ENCODE results near the gene CGB2. TPM values are rescaled to one million over a fixed set of nuclear protein-coding genes. Genes with fewer than 3 reads are reported as not detected.
"Not testable (repeated sequence)": the region's sequence is repeated elsewhere in the genome, so short reads cannot be mapped to it uniquely, and the experiment has no call there.

CGB2 gene
- total RNA-seq, 4 donors from 2014 or later = not detected

DNA sequence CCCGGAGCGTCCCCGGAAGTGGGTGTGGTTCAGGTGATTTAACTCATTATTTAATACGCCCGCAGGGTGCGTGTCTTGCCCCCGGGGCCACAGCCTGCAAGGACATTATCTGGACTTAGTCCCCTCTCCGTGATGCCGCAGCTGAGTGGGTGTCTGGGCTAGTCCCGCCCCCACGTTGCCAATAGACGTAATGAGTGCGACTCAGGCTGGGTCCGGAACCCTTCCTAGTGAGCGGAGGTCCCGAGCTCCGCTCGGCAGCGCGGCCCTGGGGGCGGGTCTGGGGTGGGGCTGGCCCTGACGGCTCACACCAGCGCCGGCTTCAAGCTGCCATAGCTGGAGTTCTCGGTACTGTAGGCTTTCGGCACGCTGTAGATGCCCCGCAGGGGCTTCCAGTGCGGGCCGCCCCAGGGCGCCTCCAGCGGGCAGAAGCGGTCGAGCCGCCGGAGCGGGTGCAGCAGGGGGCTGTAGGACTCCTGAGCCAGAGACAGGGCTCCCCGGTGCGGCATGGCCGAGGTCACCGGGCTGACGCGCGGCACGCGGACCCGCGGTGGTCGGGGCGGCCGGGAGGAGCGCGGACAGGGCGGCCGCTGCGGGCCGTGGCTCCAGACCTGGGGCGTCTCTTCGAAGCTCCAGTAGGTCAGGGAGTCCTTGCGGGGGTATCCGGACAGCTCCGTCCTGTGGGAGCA, 13.9 kb upstream of the CGB2 start:
- TF ChIP-seq, protein P1, sequence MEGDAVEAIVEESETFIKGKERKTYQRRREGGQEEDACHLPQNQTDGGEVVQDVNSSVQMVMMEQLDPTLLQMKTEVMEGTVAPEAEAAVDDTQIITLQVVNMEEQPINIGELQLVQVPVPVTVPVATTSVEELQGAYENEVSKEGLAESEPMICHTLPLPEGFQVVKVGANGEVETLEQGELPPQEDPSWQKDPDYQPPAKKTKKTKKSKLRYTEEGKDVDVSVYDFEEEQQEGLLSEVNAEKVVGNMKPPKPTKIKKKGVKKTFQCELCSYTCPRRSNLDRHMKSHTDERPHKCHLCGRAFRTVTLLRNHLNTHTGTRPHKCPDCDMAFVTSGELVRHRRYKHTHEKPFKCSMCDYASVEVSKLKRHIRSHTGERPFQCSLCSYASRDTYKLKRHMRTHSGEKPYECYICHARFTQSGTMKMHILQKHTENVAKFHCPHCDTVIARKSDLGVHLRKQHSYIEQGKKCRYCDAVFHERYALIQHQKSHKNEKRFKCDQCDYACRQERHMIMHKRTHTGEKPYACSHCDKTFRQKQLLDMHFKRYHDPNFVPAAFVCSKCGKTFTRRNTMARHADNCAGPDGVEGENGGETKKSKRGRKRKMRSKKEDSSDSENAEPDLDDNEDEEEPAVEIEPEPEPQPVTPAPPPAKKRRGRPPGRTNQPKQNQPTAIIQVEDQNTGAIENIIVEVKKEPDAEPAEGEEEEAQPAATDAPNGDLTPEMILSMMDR (IDR thresholded peaks at IDR 0.05; ENCODE audit: low read depth) = no peak

- TF ChIP-seq, protein P1 (IDR thresholded peaks at IDR 0.05; ENCODE audit: low read depth) = no peak
Observed at GRCh38 chr19:49019242-49019932, 12.3 kb upstream of the CGB2 start.

- TF ChIP-seq, protein P1 (IDR thresholded peaks at IDR 0.05; ENCODE audit: low read depth) = no peak
Observed at GRCh38 chr19:49020342-49020741, 11.3 kb upstream of the CGB2 start.

- TF ChIP-seq, protein P1 (IDR thresholded peaks at IDR 0.05; ENCODE audit: low read depth) = no peak
Observed at GRCh38 chr19:49020931-49021895, 10.5 kb upstream of the CGB2 start.

DNA sequence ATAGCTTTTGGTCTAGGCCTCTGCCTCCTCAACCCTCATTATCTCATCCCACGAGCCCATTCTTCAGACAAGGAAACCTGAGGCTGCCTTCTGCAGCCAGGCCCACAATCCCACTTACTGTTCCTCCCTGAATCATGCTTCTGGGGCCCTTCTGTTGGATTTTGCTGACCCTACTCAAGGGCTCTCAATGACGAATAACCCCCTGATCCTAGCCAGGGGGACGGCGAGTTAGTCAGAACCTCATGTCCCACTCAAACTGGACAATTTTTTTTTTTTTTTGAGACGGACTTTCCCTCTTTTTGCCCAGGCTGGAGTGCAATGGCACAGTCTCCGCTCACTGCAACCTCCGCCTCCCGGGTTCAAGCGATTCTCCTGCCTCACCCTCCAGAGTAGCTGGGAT, 9.6 kb upstream of the CGB2 start:
- TF ChIP-seq, protein P1 (IDR thresholded peaks at IDR 0.05; ENCODE audit: low read depth) = no peak

DNA sequence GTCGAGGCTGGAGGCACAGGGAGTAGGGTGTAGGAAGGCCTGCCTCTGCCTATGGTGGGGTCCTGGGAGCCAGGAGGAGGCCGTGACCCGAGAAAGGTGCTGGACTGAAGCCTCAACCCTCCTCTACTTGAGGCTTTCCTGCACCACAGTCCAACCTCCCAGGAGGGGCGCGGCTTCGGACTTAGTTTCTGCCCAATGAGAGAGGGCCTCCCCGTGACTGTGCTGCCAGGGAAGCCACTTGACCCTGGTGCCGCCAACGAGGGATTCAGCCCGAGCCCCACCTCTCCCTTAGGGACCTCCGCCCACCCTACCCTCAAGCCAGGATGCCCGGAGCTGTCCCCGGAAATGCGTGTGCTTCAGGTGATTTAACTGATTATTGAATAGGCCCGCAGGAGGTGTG, 7.5 kb upstream of the CGB2 start, which contains the start of gene CGB3:
CGB3 (minus strand) TSS at position 101 of the 400 bp plus-strand sequence. CDS start 362 bp downstream, outside the sequence.
- TF ChIP-seq, protein P1 (IDR thresholded peaks at IDR 0.05; ENCODE audit: low read depth) = not testable (repeated sequence)
